Chondrocyte (in vitro differentiated cells): Measurements from ENCODE around the gene RNF38. TPM values are rescaled to one million over a fixed set of nuclear protein-coding genes. Genes with fewer than 3 reads are reported as not detected.
"Not testable (repeated sequence)": the region's sequence is repeated elsewhere in the genome, so short reads cannot be mapped to it uniquely, and the experiment has no call there.

Source experiments
- DNase-seq: peaks from one replicate; pipeline ENCODE4 v3.0.0; 2021; ENCODE audit warnings: mixed read lengths, low spot score
- H3K27ac Mint-ChIP-seq: one replicate; pipeline ENCODE4 v1.8.0; 2021; ENCODE audit warnings: mild to moderate bottlenecking, moderate library complexity, mixed read lengths; ENCODE audit not compliant: unreplicated experiment
- H3K27me3 Mint-ChIP-seq: 2 replicates; pipeline ENCODE4 v1.8.0; 2021; ENCODE audit warnings: low read depth, mixed read lengths
- H3K36me3 Mint-ChIP-seq: 2 replicates; pipeline ENCODE4 v1.8.0; 2021; ENCODE audit warnings: low read depth, mixed read lengths
- H3K4me1 Mint-ChIP-seq: 2 replicates; pipeline ENCODE4 v1.8.0; 2021; ENCODE audit warnings: low read depth, mild to moderate bottlenecking, mixed read lengths
- H3K4me3 Mint-ChIP-seq: one replicate; pipeline ENCODE4 v1.8.0; 2021; ENCODE audit warnings: mild to moderate bottlenecking, moderate library complexity, mixed read lengths; ENCODE audit not compliant: unreplicated experiment
- H3K9me3 Mint-ChIP-seq: 2 replicates; pipeline ENCODE4 v1.8.0; 2021; ENCODE audit warnings: low read depth, mixed read lengths
- total RNA-seq: library from RNA; stranded (reverse); gene quantifications from 3 replicates; pipeline ENCODE4 v1.2.1, GENCODE V29; 2021
- TF ChIP-seq, protein P1 (sequence below): fragments of 200-600 bp; sonication (generic); IDR thresholded peaks from 2 replicates; pipeline ENCODE4 v1.5.0; 2021; ENCODE audit warnings: antibody characterized with exemption, mild to moderate bottlenecking, moderate library complexity

RNF38 gene
- total RNA-seq, 1 donor from 2014 or later: 22.6 TPM

DNA sequence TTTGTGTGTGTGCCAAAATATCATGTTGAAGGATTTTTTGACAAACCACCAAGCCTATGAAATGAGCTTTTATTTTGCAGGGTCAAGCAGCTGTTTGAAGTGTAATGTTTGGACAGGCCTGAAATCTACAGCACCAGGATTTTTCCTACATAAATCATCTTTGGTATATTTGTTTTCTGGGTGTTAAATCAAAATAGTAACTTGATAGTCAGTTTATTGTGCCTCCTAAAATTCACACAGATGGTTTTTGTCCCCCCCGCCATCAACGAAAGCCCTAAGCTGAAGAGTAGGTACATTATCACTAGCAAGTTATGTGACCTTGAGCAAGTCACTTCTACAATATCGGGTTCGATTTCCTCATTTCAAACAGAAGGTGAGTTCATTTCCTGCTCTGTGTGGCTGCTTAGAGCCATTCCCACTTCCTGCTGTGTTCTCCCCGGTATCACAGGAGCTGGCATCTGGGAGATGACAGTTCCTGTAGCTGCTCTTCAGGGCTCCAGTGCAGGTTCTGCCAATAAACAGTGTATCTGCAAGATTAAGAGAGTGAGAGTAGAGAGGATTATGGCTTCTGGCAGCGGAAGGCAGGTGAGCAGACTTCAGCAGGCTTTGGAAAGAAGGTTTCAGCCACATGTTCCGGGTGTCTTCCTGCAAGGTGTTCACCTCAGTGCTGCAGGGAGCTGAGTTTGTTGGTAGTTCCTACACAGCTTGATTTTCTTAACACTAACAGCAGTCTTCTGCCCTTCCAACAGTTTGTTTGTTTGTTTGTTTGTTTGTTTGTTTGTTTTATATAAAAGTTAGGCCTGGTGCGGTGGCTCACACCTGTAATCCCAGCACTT lies 93.4 kb downstream of the RNF38 start:
- H3K4me1 Mint-ChIP-seq: peaks cover 13% of the 10 kb centered on the region
- no peak for DNase-seq

DNA sequence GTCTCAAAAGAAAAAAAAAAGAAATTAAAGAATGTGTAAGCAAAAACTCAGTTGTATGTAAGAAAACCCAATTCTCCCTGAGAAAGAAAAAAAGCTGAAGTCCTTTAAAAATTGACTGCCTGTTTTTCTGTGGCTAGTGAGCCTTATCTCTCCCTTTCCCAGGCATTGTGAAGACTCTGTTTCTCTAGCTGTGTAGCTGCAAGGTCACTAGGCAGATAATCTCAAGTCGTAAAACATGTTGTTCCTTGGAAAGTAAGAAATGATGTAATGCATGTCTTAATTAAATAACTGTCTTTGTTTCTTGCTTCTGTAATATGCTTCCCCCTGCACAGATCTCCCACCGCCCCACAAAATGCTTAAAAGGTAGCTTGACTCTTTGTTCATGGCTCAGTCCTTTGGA lies 95.7 kb downstream of the RNF38 start:
- DNase-seq, H3K9me3 Mint-ChIP-seq, H3K4me3 Mint-ChIP-seq, H3K27ac Mint-ChIP-seq, H3K36me3 Mint-ChIP-seq, H3K27me3 Mint-ChIP-seq: not testable (repeated sequence)
- peaks cover 13% of the 10 kb centered on the region for H3K4me1 Mint-ChIP-seq

More for the DNA sequence above, 93.4 kb downstream of the RNF38 start:
- no peaks in the 10 kb centered on the region for H3K27me3 Mint-ChIP-seq
- H3K4me3 Mint-ChIP-seq: no peak overlapping the region
- no peaks in the 10 kb centered on the region for H3K9me3 Mint-ChIP-seq
- TF ChIP-seq, protein P1, sequence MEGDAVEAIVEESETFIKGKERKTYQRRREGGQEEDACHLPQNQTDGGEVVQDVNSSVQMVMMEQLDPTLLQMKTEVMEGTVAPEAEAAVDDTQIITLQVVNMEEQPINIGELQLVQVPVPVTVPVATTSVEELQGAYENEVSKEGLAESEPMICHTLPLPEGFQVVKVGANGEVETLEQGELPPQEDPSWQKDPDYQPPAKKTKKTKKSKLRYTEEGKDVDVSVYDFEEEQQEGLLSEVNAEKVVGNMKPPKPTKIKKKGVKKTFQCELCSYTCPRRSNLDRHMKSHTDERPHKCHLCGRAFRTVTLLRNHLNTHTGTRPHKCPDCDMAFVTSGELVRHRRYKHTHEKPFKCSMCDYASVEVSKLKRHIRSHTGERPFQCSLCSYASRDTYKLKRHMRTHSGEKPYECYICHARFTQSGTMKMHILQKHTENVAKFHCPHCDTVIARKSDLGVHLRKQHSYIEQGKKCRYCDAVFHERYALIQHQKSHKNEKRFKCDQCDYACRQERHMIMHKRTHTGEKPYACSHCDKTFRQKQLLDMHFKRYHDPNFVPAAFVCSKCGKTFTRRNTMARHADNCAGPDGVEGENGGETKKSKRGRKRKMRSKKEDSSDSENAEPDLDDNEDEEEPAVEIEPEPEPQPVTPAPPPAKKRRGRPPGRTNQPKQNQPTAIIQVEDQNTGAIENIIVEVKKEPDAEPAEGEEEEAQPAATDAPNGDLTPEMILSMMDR: no peak
- no peaks in the 10 kb centered on the region for H3K36me3 Mint-ChIP-seq
- H3K27ac Mint-ChIP-seq: peak overlapping the region; percentile 9

DNA sequence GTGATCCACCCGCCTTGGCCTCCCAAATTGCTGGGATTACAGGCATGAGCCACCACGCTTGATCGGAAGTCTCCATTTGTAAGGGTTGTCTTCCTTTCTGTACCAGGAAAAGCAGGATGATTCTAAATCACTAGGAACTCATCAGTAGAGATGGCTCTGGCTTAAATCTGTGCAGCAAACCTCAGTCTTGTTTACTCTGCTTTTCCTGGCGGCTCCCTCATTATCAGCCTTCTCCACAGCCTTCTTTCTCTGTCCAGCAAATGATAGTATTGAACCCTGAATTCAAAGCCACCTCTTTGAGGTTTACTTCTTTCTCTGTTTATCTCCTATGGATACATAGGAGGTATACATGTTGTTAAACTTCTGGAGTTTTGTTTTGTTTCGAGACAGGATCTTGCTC lies 98.8 kb downstream of the RNF38 start:
- peaks cover 14% of the 10 kb centered on the region for H3K4me1 Mint-ChIP-seq
- H3K27me3 Mint-ChIP-seq: no peaks in the 10 kb centered on the region
- H3K9me3 Mint-ChIP-seq: no peaks in the 10 kb centered on the region
- no peak overlapping the region for H3K4me3 Mint-ChIP-seq
- DNase-seq: no peak
- TF ChIP-seq, protein P1: no peak
- no peaks in the 10 kb centered on the region for H3K36me3 Mint-ChIP-seq
- H3K27ac Mint-ChIP-seq: no peak overlapping the region

DNA sequence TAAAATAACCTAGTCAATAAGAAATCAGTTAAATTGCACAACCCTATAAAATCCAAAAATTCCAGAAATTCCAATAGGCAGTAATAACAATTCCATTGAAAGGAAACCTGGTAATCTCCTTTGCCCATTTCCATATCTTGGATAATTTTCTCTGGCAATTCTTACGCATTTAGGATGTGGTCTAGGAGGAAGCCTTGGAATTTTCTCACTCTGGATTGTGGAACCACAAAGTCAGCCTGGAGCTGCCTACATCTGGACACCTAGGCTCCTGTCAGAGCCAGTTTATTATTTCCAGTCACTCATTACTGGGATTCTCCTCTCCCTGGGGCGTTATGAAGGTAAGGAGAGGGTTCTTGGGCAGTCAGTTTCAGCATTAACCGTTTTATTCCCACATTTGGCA lies 101.5 kb downstream of the RNF38 start:
- H3K9me3 Mint-ChIP-seq: no peaks in the 10 kb centered on the region
- no peaks in the 10 kb centered on the region for H3K27me3 Mint-ChIP-seq
- TF ChIP-seq, protein P1: no peak
- no peaks in the 10 kb centered on the region for H3K36me3 Mint-ChIP-seq
- H3K4me3 Mint-ChIP-seq: no peak overlapping the region
- H3K27ac Mint-ChIP-seq: no peak overlapping the region
- peaks cover 12% of the 10 kb centered on the region for H3K4me1 Mint-ChIP-seq
- no peak for DNase-seq

DNA sequence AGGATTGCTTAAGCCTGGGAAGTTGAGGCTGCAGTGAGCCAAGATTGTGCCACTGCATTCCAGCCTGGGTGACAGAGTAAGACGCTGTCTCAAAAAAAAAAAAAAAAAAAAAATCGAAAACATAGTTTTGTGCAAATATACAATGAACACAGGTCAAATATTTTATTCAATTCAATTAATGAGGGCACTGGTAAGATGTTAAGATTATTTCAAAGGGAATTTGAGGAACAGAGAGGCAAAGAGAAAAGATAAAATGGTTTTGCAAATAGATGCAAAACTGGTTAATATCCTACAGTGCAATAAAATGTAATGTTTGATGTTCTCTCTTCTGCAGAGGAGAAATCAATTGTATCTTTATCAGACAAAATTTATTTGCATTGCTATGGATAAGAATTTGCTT lies 102.3 kb downstream of the RNF38 start:
- Mint-ChIP-seq H3K27me3 (no peaks in the 10 kb centered on the region), H3K4me3 (no peak overlapping the region), H3K9me3 (no peaks in the 10 kb centered on the region), H3K27ac (no peak overlapping the region), H3K36me3 (no peaks in the 10 kb centered on the region), H3K4me1 (peaks cover 12% of the 10 kb centered on the region)
- no peak for DNase-seq
- TF ChIP-seq, protein P1: no peak

DNA sequence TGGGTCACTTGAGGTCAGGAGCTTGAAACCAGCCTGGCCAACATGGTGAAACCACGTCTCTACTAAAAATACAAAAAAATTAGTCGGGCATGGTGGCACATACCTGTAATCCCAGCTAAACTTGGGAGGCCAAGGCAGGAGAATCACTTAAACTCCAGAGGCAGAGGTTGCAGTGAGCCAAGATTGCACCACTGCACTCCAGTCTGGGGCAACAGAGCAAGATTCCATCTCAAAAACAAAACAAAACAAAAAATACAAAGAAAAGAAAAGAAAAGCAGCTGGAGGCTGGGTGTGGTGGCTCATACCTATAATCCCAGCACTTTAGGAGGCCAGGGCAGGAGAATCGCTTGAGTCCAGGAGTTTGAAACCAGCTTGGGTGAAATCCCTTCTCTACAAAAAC lies 105.1 kb downstream of the RNF38 start:
- H3K36me3 Mint-ChIP-seq, H3K27ac Mint-ChIP-seq, H3K9me3 Mint-ChIP-seq, H3K4me3 Mint-ChIP-seq, H3K27me3 Mint-ChIP-seq, DNase-seq: not testable (repeated sequence)
- peaks cover 12% of the 10 kb centered on the region for H3K4me1 Mint-ChIP-seq
